Spinal cord (tissue), 10 donors: ENCODE measurements around the gene SOAT1. TPM values are rescaled to one million over a fixed set of nuclear protein-coding genes. Genes with fewer than 3 reads are reported as not detected.
"Not testable (repeated sequence)": the region's sequence is repeated elsewhere in the genome, so short reads cannot be mapped to it uniquely, and the experiment has no call there.

Experiments
- DNase-seq, 6 donors: peaks; one replicate each; pipeline versions ENCODE4 v3.0.0 to v3.0.0-alpha.2; 2013 to 2015; ENCODE audit warnings: low spot score in 6 of 6, low read depth in 4 of 6
- H3K27ac ChIP-seq: one replicate; pipeline ENCODE4 v1.5.1; 2013; ENCODE audit warnings: low read depth, low read length, control low read depth
- H3K27me3 ChIP-seq: one replicate; pipeline ENCODE4 v1.6.1; 2013; ENCODE audit warnings: low read length; ENCODE audit not compliant: control insufficient read depth, insufficient read depth
- H3K36me3 ChIP-seq: one replicate; pipeline ENCODE4 v1.6.1; 2013; ENCODE audit warnings: low read length; ENCODE audit not compliant: control insufficient read depth, insufficient read depth
- H3K4me1 ChIP-seq: one replicate; pipeline ENCODE4 v1.6.1; 2013; ENCODE audit warnings: low read length; ENCODE audit not compliant: control insufficient read depth, insufficient read depth
- H3K4me3 ChIP-seq: one replicate; pipeline ENCODE4 v1.5.1; 2013; ENCODE audit warnings: low read depth, low read length, control low read depth
- H3K9me3 ChIP-seq: one replicate; pipeline ENCODE4 v1.6.1; 2013; ENCODE audit warnings: low read length; ENCODE audit not compliant: control insufficient read depth, insufficient read depth
- WGBS: methylation state at CpG from one replicate; pipeline ENCODE4 v1.1.5; 2013; ENCODE audit warnings: missing lambda C conversion rate; ENCODE audit not compliant: insufficient coverage; 5-methylcytosine and 5-hydroxymethylcytosine counted together
- long read RNA-seq, 4 donors: transcript quantifications; one replicate each; lab custom pipeline, GENCODE V29; 2026
- polyA plus RNA-seq, 2 donors: library from polyadenylated mRNA; unstranded; fragments of 120-200 nt; gene quantifications; one replicate each; pipeline ENCODE4 v1.2.1, GENCODE V29; 2013; ENCODE audit not compliant: insufficient read length in 2 of 2
- total RNA-seq, 2 donors: library from RNA; depleted of rRNA in 1 of 2; stranded (reverse); fragments of 120-200 nt in 1 of 2; fragments of >200 nt in 1 of 2; gene quantifications; one replicate each; pipeline versions ENCODE4 v1.2.3 to v1.2.4, GENCODE V29; 2013 to 2014
- donor health status: healthy.

The SOAT1 gene
- total RNA-seq (10 to 100 TPM; 14.3 to 19.6 TPM), polyA plus RNA-seq (10 to 100 TPM; 14.1 to 19.3 TPM)
- long read RNA-seq, donor 1, full-length matches to known transcripts: 5 of 5 reads
- long read RNA-seq, donor 1, partial matches to known transcripts: 0 of 5 reads
- long read RNA-seq, donor 1, other reads (novel, unspliced or antisense): 0 of 5 reads
- long read RNA-seq, donor 2, full-length matches to known transcripts: 1 of 1 reads
- long read RNA-seq, donor 2, partial matches to known transcripts: 0 of 1 reads
- long read RNA-seq, donor 2, other reads (novel, unspliced or antisense): 0 of 1 reads
- long read RNA-seq, donor 3, full-length matches to known transcripts: 1 of 1 reads
- long read RNA-seq, donor 3, partial matches to known transcripts: 0 of 1 reads
- long read RNA-seq, donor 3, other reads (novel, unspliced or antisense): 0 of 1 reads
- long read RNA-seq, donor 4, full-length matches to known transcripts: 3 of 17 reads
- long read RNA-seq, donor 4, partial matches to known transcripts: 14 of 17 reads
- long read RNA-seq, donor 4, other reads (novel, unspliced or antisense): 0 of 17 reads

DNA sequence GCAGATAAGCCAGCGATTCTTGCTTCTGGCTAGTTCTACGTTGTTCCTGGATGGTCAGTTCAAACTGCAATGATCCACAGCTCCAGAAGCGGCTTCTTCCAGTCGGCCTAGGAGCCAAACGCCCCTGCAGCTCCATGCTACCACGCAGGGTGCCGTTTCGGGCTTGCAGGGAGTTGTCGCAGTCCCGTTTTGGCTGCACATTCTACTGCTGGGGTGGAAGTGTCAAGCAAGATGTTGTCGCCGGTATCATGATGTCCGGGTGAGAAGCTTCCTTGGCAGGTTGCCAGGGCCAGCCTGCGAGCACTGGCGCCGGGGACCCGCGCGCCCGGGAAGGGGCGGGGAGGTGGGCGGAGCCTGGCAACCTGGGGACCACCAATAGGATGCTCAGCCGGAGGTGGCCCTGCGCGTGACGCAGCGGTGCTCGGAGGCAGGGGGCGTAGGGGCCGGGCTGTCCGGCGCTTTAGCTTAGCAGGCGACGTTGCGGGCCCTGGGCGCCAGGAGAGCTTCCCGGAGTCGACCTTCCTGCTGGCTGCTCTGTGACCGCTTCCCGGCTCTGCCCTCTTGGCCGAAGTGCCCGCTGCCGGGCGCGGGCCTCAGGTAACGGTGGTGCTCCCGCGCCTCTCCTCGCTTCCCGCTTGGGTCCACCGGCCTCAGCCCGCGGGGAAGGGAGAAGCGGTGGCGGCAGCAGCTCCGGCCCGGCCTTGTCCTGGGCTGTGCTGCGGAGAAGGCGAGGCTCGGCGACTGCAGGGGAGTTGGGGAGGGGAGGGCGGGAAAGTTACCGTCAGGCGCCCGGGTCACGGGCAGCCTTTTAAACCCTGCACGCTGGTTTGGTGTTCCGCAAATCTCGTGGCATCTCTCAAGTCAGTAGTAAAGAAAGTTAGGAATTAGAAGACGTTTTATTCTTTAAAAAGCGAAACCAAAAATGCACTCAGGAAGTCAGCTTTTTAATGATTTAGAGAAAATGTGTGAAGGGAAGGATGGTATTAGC, at the start of gene SOAT1:
TSS of gene SOAT1 (plus strand) at position 458 of the 988 bp plus-strand sequence. CDS start 8,888 bp downstream, outside the sequence.
- H3K9me3 ChIP-seq: no peaks in the 10 kb centered on the region
- peak; percentile 86 to 97 (median 90) for DNase-seq
- peaks cover 13% of the 10 kb centered on the region for H3K4me1 ChIP-seq
- peak within 1 kb of the TSS; percentile 79 for H3K4me3 ChIP-seq
- no peaks in the 10 kb centered on the region for H3K27me3 ChIP-seq
- H3K27ac ChIP-seq: peak within 1 kb of the TSS; percentile 87
- no peaks in the 10 kb centered on the region for H3K36me3 ChIP-seq
- under 1% methylated on average over 71 of the region's 71 CpGs for WGBS

GRCh38 chr1:179245426-179245825, 48.2 kb upstream of the SOAT1 start:
- H3K27me3 ChIP-seq, H3K9me3 ChIP-seq, H3K4me3 ChIP-seq, H3K36me3 ChIP-seq, DNase-seq, H3K4me1 ChIP-seq, H3K27ac ChIP-seq: not testable (repeated sequence)
- 100% methylated on average over 1 of the region's 2 CpGs for WGBS

GRCh38 chr1:179247923-179248322, 45.7 kb upstream of the SOAT1 start:
- Histone ChIP-seq H3K27ac (no peak overlapping the region), H3K4me1 (no peaks in the 10 kb centered on the region), H3K4me3 (no peak overlapping the region), H3K36me3 (no peaks in the 10 kb centered on the region), H3K9me3 (no peaks in the 10 kb centered on the region), H3K27me3 (no peaks in the 10 kb centered on the region)
- WGBS: 92% methylated on average over 5 of the region's 9 CpGs
- DNase-seq: no peak

DNA sequence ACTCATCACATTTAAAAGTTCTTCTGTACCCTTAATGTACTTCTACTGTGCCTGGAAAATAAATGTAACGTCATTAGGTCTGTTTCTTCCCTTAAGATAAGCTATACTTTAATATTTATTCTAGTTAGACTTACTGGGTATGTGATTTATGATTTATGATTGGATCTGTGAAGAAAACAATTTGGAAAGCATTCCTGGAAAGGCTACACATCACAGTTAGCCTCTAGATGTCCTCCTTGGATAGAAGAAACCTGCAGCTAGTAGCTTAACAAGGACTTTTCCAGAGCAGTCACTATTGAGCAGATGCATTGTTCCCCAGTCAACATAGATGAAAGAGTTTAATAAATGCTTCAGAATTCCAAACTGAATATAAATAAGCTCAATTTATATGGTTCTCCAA, 41.9 kb upstream of the SOAT1 start:
- no CpG with 5 or more reads among the region's 1 CpG for WGBS
- peak in 2 of 6 donors; percentile 45 to 77 for DNase-seq
- H3K4me1 ChIP-seq: no peaks in the 10 kb centered on the region
- H3K9me3 ChIP-seq: no peaks in the 10 kb centered on the region
- H3K27me3 ChIP-seq: no peaks in the 10 kb centered on the region
- no peak overlapping the region for H3K27ac ChIP-seq
- no peaks in the 10 kb centered on the region for H3K36me3 ChIP-seq
- H3K4me3 ChIP-seq: no peak overlapping the region

GRCh38 chr1:179252606-179253005, 41.0 kb upstream of the SOAT1 start:
- WGBS: 85% methylated on average over 4 of the region's 4 CpGs
- no peaks in the 10 kb centered on the region for H3K4me1 ChIP-seq
- no peaks in the 10 kb centered on the region for H3K36me3 ChIP-seq
- no peak for DNase-seq
- no peak overlapping the region for H3K4me3 ChIP-seq
- H3K27me3 ChIP-seq: no peaks in the 10 kb centered on the region
- no peaks in the 10 kb centered on the region for H3K9me3 ChIP-seq
- H3K27ac ChIP-seq: no peak overlapping the region

- no peaks in the 10 kb centered on the region for H3K4me1 ChIP-seq
- DNase-seq: no peak
- H3K4me3 ChIP-seq: no peak overlapping the region
- WGBS: 83% methylated on average over 5 of the region's 8 CpGs
- H3K36me3 ChIP-seq: no peaks in the 10 kb centered on the region
- no peaks in the 10 kb centered on the region for H3K9me3 ChIP-seq
- H3K27ac ChIP-seq: no peak overlapping the region
- no peaks in the 10 kb centered on the region for H3K27me3 ChIP-seq
Measured at GRCh38 chr1:179253286-179253972, 40.2 kb upstream of the SOAT1 start.

GRCh38 chr1:179262183-179262582, 31.4 kb upstream of the SOAT1 start:
- Histone ChIP-seq H3K4me3 (no peak overlapping the region), H3K27me3 (no peaks in the 10 kb centered on the region), H3K9me3 (no peaks in the 10 kb centered on the region), H3K4me1 (no peaks in the 10 kb centered on the region), H3K27ac (no peak overlapping the region), H3K36me3 (no peaks in the 10 kb centered on the region)
- no CpG with 5 or more reads among the region's 1 CpG for WGBS
- no peak for DNase-seq

DNA sequence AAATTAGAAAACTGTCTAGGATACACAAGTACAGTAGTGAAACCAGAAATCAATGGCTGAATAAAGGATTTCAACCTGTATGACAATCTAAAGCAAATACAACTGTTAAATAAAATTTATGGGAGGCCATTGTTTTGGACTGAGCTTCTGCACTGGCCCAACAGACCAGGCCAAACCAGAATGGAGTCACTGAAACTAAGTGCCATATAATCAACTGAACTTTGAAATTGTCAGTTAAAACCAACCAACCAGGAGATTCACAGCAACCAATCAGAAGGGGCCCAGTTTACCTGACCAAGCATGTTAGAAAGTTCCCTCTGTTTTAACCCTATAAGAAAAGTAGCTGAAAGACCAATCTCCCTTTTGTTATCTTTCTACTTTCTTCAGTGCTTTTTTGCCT, 30.5 kb upstream of the SOAT1 start:
- Histone ChIP-seq H3K9me3 (no peaks in the 10 kb centered on the region), H3K27ac (no peak overlapping the region), H3K27me3 (no peaks in the 10 kb centered on the region), H3K4me3 (no peak overlapping the region), H3K36me3 (no peaks in the 10 kb centered on the region), H3K4me1 (no peaks in the 10 kb centered on the region)
- no peak for DNase-seq

- Histone ChIP-seq H3K36me3 (no peaks in the 10 kb centered on the region), H3K4me3 (no peak overlapping the region), H3K9me3 (no peaks in the 10 kb centered on the region), H3K4me1 (no peaks in the 10 kb centered on the region), H3K27ac (no peak overlapping the region), H3K27me3 (no peaks in the 10 kb centered on the region)
- 83% methylated on average over 1 of the region's 3 CpGs for WGBS
- DNase-seq: no peak
Measured at GRCh38 chr1:179264507-179264906, 29.1 kb upstream of the SOAT1 start.
